HG03135 (cell line): ENCODE results near the gene TAF8.

Experiments used
- ATAC-seq: cut with Tn5 transposase; IDR thresholded peaks from one replicate; pipeline ENCODE4 v1.9.1; 2021; ENCODE audit warnings: mild to moderate bottlenecking, moderate library complexity; ENCODE audit not compliant: unreplicated experiment

TAF8 gene

DNA sequence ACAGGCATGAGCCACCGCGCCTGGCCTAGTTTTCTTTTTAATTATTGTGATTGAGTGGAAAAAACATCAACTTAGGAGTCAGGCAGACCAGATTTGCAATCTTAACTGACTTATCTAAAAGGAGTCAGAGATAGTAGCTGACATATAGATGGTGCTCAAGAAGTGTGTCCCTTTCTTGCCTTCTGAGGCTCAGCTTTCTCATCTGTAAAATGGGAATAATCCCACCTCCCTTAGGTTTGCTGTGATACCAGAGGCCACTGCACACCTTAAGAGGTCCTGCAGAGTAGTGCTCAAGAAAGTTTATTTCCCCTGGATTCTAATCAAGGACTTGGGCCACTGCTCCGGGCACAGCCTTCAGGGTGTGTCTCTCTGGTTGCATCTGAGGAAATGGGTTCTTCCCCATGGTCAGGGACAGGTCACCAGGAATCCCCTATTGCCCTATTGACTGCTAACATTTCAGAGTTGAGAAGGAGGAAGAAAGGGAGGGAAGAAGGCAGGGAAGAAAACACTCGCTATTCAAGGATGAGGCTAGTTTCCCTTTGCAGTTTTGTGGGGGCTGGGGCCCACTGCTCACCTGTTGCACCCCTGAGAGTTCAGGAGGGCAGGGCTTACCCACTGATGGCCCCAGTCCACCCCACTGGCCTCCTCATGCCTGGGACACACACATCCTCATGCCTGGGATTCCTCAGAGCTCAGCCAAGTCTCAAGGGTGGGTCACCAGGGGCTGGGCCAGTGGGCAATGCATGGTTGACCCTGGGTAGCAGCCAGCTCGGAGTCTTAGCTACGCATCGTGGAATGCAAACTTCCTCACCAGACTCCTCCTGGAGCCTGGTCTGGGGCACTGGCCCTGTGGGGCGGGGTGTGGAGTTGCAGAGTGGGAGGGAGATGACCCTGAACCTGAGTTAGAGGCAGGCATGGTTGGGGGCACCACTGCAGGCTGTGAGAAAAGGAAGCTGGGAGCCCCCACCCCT lies 70.9 kb downstream of the TAF8 start:
- no peak for ATAC-seq

GRCh38 chr6:42123379-42124103 lies 73.2 kb downstream of the TAF8 start:
- ATAC-seq: no peak

DNA sequence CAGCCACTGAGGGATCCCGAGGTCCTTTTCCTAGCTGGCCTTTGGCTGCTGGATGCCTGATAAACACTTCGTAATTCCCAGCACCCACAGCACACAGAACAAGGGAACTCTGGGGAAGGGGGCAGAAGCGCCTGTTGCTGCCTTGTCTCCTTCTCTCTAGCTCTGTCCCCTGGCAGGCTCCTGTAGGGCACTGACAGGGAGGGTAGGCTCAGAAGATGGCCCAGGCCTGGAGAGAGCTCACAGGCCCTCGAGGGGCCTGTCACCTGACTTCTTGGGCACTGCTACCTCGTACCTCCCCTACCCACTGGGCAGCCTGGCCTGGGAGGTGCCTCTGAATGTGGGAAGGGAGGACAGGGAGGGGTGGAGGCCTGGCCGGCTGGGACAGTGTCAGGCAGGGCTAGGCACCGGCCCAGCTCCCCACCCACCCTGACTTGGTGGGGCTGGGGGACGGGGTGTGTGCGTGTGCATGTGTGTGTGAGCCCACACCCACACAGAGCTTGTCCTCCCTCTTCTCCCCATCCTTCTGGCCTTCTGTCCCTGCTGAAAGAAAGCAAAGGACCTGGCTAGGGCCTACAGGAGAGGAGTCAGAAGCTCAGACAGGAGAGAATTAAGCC lies 74.0 kb downstream of the TAF8 start:
- ATAC-seq: no peak

DNA sequence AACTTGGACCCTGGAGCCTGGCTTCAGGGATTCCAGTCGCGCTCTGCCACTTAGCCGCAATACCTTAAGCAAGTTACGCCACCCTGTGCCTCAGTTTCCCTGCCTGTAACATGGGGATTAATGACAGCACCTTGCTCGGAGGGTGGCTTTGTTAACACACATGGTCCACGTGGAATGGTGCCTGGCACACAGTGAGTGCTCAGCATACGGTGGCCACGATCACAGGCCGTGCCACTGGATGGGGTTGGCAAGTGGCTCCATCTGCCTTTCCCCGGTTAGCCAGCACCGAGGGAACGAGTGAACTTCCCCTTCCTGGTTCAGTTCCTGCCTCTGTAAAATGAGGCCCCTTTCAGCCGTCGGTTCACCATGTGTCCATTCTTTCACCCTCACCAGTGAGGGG lies 74.9 kb downstream of the TAF8 start:
- no peak for ATAC-seq

GRCh38 chr6:42125663-42126062 lies 75.3 kb downstream of the TAF8 start:
- ATAC-seq: no peak

GRCh38 chr6:42128460-42129359 lies 78.4 kb downstream of the TAF8 start:
- no peak for ATAC-seq

GRCh38 chr6:42129360-42129676 lies 79.0 kb downstream of the TAF8 start:
- no peak for ATAC-seq

DNA sequence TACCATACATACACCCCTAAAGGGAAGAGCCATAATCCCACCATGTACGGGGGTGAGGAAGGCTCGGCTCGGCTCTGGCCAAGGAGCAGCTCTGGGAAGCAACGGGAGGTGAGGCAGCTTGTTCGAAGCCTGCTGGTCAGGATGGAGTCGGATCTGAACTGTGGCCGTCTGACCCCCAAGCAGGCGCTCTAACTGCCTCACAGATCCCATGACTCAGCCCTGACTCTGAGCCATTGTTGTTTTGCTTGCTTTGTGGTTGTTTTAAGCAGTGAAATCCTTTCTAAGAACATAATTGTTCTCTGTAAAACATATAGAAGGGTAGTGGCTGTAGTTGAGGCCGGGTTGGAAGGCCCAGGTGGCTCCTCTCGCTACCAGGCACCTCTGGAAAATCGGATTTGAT lies 81.2 kb downstream of the TAF8 start:
- ATAC-seq: no peak

DNA sequence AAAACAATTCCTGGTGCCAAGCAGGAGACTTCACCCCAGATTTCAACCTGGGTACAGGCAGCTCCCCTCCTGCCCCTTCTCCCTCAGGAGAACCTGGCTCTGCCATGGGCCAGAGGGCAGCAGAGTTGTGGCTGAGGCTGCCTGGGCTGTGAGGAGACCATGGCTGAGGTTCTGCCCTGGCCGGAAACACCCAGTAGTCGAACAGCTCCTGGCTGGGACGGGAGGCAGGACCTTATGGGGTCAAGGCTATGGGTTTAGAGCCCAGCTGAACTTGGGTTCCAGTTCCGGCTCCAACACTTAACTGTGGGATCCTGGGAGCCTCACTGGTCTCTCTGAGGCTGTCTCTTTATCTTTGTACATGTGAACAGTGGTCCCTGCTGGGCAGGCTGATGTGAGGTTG lies 83.6 kb downstream of the TAF8 start:
- no peak for ATAC-seq

DNA sequence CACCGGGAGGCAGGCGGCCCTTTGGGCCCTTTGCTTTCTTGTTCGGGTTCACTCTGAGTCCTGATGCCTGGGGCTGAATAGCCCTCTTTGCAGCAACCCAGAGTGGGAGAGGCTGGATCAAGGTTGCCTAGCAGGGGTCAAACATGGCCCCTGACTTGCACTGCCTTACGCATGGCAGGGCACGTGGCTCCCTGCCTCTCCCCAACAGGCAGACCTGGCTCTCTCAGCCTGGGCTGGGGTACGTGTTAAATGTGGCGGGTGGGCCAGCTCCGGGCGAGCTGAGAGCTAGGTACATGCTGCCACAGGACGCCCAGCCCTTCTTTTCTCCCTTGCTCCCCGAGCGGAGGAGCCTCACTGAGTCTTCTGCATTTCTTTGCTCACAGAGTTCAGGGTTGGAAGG lies 84.8 kb downstream of the TAF8 start:
- no peak for ATAC-seq

GRCh38 chr6:42135722-42136121 lies 85.4 kb downstream of the TAF8 start:
- no peak for ATAC-seq

GRCh38 chr6:42136508-42137193 lies 86.3 kb downstream of the TAF8 start:
- ATAC-seq: no peak
